ENCODE measurements around the gene CCDC187.
A peak's percentile ranks its signal among the peaks of the same experiment; 100 is the strongest.

The CCDC187 gene

DNA sequence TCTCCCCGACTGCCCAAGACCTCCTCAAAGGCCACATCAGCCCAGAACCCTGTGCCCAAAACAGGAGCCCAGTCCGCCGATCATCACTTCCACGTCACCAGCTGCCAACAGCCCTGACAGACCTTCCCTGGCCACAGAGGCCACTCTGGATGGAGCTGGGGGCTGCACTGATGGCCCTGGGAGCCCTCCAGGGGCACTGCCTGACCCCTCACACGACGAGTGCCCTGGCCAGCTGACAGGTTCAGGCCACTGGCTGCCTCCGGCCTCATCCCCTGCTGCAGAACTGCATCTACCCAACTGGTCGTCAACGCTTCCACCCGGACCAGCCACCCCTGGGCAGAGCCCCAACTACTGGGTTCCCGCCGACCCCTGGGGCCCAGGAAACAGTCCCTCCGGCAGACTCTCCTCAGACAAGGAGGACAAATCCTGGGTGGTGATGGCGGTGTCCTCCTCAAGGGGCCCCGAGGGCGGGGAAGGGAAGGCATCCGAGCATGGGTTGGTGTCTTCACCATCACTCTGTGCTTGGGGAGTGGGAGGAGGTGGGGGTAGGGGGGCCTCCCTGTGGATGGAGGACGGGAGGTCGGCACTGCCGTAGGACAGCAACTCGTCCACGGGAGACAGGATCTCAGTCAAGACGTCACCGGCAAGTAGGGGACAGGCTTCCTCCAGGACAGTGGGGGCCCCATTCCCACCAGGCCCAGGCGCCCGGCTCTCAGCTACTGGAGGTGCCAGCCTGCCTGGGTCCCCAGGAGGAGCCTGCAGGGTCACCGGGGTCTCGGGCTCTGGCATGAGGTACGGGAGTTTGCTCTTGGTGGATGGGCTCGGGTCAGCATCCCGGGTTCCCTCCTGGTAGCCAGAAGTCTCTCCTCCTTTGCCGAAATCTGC is 50.4 kb downstream of the CCDC187 start:
- in situ Hi-C loops (cut with HindIII; ENCODE audit: low pct_ligation_motif_present, low pct_unique_long_range_greater_than_20kb, low sequenced_read_pairs) = no loop called here
- no peak for DNase-seq

DNA sequence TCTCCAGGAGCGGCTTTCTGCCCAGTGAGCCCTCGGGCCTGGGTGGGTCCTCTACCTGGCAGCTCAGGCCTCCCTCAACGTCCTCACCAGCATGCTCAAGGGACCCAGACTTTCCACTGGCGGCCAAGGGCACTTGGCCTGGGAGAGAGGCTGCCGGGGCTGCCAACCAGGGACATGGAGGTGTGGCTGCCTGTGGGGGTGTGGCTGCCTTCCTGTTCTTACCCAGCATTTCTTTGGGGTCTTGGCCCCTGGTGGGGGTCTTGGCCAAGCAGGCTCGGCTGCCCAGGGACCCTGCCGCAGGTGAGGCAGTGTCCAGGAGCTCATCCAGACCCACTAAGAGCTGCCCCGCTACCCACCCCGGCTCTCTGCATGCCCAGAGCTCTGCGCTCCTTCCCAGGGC is 51.0 kb downstream of the CCDC187 start:
- no peak for DNase-seq
- in situ Hi-C loops (cut with HindIII; ENCODE audit: low pct_ligation_motif_present, low pct_unique_long_range_greater_than_20kb, low sequenced_read_pairs) = no loop called here

DNA sequence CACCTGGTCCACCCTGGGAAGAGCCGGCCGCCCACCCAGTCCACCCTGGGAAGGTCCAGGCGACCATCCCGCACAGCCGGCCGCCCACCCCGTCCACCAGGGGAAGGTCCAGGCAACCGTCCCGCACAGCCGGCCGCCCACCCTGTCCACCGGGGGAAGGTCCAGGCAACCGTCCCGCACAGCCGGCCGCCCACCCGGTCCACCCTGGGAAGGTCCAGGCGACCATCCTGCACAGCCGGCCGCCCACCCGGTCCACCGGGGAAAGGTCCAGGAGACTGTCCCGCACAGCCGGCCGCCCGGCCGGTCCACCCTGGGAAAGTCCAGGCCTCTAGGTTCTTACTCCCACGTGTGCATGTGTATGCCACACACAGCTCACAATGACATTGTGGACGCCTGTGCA is 51.6 kb downstream of the CCDC187 start:
- DNase-seq = no peak
- in situ Hi-C loops (cut with HindIII; ENCODE audit: low pct_ligation_motif_present, low pct_unique_long_range_greater_than_20kb, low sequenced_read_pairs) = no loop called here

DNA sequence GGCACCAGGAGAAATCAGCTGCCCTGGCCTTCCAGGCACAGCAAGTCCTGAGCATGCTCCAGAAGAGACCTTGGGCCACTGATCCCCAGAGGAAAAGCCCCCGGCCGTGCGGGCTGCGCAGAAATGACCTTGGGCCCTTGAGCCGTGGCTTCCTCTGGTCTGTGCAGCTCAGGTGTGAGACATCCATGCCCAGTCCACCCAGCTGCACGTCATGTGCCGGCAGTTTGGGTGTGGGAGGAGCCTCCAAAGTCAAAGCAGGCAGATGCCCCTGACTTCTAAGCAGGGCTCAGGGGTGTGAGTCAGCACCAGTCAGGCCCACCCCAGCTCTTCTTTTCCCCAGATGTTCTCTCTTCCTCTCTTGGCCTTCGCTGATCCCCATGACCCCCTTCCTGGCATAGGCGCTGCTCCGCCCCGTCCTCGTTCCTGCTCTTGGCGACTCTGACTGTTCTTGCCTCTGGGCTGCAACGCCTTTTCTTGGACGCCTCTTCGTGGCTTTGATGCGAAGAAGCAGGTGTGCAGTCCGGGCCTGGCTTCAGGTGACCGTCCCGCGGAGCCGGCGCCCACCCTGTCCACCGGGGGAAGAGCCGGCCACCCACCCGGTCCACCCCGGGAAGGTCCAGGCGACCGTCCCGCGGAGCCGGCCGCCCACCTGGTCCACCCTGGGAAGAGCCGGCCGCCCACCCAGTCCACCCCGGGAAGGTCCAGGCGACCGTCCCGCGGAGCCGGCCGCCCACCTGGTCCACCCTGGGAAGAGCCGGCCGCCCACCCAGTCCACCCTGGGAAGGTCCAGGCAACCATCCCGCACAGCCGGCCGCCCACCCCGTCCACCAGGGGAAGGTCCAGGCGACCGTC is 52.4 kb downstream of the CCDC187 start:
- in situ Hi-C loops (cut with HindIII; ENCODE audit: low pct_ligation_motif_present, low pct_unique_long_range_greater_than_20kb, low sequenced_read_pairs) = no loop called here

DNA sequence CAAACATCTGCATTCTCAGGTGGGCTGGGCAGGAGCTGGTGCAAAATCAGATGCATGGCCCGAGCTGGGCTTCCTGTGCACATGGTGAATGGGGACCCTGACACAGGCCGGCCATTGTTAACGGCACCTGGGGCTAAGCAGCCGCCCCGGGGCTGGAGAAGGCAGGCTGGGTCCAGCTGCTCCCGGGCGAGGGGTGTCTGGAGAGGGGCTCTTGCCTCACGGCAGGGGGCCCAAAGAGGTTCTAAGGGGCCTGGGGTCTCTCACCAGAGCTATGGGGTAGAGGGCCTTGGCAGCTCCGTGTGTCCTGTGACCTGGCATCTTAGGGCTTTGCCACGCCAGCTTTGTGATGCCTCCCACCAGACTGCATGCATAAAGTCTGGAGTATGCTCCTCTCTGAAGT is 53.2 kb downstream of the CCDC187 start:
- in situ Hi-C loops (cut with HindIII; ENCODE audit: low pct_ligation_motif_present, low pct_unique_long_range_greater_than_20kb, low sequenced_read_pairs) = no loop called here
- no peak for DNase-seq

More for the DNA sequence above, 52.4 kb downstream of the CCDC187 start:
- DNase-seq = no peak

DNA sequence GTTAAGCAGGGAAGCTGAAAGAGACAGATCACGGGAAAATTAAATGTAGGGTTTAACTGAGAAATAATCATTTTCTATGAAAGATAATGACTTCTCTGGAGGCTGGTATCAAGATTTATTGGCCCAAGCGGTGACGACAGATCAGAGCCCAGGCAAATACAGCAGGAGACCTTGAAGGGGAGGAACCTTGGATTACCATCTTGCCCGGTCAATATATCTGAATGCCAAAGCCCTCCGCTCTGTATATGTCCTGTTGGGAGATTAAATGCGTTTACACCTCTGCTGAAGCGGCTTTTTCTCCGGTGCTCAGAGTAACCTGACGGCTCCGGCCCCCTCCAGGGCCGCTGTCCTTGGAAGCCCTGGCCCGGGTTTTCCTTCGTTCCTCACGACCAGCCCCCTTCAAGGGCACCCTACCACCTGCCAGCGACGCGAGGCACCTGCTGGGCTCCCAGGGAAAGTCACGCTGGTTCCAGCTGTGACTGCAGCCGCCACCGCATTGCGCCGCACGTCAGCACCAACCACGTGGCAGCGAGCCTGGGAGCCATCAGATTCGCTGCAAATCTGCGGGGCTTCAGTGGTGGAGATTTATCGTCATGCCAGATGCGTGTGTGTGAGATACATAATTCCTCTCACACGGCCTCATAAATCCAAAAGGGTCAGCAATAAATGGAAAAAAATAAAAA is 53.9 kb downstream of the CCDC187 start:
- no peak for DNase-seq
- in situ Hi-C loops (cut with HindIII; ENCODE audit: low pct_ligation_motif_present, low pct_unique_long_range_greater_than_20kb, low sequenced_read_pairs) = no loop called here

DNA sequence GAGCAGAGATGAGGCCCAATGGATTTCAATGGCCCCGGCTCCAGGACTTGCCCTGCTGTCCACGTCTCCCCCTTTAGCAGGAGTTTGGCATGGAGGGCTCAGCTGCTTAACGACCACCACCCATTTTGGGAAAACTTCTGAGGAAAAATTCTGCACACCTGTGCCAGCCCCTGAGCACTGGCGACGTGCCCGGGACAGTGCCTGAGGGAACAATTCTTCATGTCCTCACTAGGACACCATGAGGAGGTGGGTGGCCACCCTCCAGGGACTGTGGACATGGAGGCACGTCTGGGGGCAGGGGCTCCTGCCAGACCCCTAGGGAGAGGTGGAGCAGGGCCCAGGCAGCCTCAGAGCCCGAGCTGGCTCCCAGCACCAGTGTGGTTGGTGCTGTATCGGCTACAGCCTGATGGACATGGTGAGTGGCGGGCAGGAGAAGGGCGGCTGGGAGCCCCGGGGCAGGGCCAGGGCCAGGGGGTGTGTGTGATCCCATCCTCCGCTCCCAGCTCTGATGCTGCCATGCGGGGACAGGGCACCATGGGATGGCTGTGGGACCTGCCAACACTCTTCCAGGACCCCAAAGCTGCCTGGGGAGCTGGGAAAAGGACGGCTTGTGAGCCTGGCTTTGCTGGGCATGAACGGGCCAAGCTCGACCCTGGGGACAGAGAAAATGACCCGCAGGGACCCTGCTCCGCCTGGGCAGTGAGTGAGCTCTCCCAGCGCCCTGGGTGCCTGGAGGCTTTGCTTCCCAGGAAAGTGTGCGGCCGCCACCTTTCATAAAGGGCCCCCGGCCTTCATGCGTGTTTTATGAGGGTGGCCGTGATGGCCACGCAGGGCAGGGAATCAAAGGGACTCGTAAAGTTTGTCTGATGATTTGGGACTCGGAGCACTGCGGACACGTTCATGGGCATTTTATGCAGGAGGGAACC is 54.7 kb downstream of the CCDC187 start:
- in situ Hi-C loops (cut with HindIII; ENCODE audit: low pct_ligation_motif_present, low pct_unique_long_range_greater_than_20kb, low sequenced_read_pairs) = no loop called here
- no peak for DNase-seq

DNA sequence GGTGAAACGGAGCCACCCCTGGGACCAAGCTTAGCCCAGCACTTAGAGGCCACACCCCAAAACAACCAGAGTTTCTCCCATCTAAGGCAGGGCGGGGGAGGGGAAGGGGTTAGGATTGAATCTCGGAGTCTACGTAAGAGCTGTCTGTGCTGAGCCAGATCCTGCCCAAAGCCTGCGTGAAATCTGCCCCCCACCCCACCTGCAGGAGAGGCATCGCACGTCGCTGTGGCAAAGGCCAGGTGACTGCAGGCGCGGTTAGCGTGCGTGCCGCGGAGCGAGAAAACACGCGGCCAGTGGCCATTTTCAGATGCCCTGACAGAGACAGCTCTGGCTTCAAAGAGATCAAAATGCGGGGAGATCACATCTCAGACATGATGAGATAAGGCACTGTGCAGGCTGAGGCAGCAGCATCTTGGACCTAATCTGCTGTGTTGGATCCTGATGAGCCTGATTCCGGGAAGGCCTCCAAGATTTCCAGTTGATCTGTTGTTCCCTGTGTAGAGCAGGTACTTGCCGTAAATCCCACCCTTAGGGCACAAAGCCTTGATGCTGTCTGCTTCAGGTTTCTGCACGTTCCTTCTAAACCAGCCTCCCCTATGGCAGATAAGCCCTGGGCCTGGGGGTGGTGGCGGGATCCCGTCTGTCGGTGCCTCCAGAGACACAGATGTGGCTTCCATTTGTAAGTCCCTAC is 55.8 kb downstream of the CCDC187 start:
- in situ Hi-C loops (cut with HindIII; ENCODE audit: low pct_ligation_motif_present, low pct_unique_long_range_greater_than_20kb, low sequenced_read_pairs) = no loop called here
- DNase-seq = no peak

DNA sequence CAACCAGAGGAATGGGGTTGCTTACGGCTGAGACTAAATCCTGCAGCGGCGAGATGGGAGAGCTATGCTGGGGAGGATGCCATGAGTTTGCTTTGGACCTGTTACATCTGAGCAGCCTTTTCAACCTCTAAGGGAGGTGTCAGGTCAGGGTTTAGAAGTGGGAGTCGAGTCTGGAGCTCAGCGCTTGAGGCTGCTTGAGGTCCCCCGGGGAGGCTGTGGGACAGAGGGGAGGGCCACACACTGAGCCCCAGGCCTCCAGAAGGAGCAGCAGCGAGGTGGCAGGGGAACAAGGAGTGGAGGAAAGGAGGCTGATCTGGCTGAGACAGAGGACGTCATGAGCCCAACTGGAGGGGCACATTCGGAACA is 56.4 kb downstream of the CCDC187 start:
- no peak for DNase-seq
- in situ Hi-C loops (cut with HindIII; ENCODE audit: low pct_ligation_motif_present, low pct_unique_long_range_greater_than_20kb, low sequenced_read_pairs) = no loop called here

DNA sequence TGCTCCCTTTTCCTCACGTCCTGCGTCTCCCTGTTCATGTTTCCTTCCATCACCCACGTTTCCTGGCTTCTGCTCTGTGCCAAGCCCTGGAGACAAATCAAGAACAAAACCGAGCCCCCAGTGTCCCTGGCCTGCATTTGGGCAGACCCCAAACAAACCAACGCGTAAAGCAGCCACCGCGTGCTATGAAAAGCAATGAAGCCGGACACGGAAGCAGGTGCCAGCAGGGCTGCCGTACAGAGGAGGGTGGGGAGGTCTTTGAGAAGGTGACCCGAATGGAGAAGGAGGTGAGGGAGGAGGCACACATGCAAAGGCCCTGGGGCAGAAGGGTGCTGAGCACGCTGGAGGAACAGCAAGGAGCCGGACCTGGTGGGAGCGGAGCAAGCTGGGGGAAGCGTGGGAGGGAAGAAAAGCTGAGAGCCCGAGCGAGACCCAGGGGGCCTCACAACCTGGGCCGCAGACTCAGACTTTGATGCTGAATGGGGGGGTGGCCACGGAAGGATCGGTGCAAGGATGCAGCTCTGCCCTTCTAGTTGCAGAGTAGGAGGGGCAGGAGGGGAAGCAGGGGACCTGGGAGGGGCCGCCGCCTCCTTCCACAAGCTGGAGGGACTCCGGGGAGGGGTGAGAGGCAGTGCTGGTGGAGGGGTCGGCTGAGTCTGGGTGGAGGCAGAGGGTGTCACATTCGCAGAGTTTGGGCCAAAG is 56.9 kb downstream of the CCDC187 start:
- in situ Hi-C loops (cut with HindIII; ENCODE audit: low pct_ligation_motif_present, low pct_unique_long_range_greater_than_20kb, low sequenced_read_pairs) = no loop called here
- no peak for DNase-seq

DNA sequence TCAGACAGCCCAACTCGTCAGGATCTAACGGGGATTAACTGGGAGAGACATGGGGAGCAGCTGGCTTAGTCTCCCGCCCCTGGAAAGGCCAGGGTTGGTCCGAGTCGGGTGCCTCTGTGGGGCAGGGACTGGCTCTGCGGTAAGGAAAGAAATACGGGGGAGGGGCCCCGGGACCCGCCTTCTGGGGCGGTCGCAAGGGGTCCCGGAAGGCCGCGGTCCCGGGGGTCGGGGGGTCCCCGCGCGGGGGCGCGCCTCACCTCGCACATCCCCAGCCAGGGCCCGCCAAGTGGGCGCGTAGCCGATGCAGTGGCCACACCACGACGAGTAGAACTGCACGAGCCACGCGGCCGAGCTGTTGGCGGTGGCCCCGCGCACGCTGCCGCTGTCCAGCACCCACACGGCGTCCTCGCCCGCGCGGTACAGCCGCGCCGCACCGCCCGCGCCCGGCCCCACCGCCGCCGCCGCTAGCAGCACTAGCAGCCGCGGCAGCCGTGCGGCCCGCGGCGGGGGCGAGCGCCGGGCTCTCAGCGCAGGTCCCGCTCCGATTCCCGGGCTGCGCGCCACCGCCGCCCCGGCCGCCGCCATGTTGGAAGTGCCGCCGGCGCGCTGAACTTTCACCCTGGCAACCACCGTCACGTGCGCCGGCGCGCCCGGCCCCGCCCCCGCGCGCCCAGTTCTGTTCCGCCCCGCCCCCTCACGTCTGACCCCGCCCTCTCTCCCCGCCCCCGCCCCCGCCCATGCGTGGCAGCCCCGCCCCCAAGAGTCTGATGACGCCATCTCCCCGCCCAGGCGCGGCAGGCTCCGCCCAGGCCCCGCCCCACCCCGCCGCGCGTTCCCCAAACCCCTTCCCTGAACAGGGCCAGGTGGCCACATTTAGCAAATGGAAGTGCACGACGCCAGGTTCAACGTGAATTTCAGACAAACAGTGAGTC is 58.4 kb downstream of the CCDC187 start, which contains the start of gene QSOX2:
Gene QSOX2 (minus strand): TSS at position 594 of the 932 bp plus-strand sequence. CDS start 9 bp downstream, at position 585.
- DNase-seq = peak; percentile 61
- in situ Hi-C loops (cut with HindIII; ENCODE audit: low pct_ligation_motif_present, low pct_unique_long_range_greater_than_20kb, low sequenced_read_pairs) = no loop called here

DNA sequence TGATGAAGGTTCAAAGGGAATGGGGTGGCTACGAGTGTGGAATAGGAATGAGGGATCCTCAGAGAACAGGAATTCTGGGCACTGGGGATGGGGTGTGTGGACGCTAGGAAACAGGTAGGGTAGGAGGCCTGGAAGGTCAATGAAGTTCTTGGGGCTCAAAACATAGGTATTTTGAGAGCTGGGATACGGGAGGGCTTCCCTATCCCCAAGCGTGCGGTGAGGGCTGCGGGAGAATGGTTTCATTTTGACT is 59.0 kb downstream of the CCDC187 start:
- DNase-seq = no peak
- in situ Hi-C loops (cut with HindIII; ENCODE audit: low pct_ligation_motif_present, low pct_unique_long_range_greater_than_20kb, low sequenced_read_pairs) = no loop called here

DNA sequence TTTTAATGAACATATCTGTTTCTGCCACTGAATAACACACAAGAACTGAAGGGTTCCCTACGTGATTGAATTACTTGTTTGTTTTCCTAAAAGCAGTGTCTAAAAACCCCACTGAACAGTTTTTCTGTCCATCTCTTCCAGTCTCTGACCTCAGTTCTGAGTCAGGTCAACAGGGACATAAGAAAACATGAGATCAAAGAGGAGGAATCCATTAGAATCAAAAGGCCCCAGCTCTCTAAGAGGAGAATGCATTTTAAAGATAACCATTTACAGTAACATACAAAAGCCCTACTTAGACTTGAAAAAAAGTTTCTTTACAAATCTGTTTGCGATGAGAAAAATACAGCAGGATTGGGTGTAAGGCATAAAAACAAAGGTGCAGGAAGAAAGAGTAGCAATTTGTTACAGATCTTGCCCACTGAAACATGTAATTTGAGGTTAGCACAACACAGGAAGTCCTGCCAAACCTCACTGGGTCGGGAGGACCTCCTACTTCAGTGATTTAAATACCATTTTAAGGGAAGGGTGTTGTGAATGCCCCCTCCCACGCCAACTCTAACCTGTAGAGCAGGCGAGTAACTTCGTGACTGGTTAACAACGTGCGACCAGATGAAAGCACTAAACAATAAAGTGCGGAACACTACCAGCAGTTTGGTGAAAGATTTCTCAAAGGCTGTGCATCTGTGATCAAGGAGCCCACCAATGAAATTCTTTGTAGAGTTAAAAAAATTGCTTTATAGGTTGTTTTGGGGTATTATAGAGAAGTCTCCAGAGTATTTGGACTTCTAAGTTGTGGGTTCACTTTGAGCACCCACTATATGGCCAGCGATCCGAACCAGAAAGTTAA is 59.5 kb downstream of the CCDC187 start:
- peak; percentile 15 for DNase-seq
- in situ Hi-C loops (cut with HindIII; ENCODE audit: low pct_ligation_motif_present, low pct_unique_long_range_greater_than_20kb, low sequenced_read_pairs) = no loop called here

DNA sequence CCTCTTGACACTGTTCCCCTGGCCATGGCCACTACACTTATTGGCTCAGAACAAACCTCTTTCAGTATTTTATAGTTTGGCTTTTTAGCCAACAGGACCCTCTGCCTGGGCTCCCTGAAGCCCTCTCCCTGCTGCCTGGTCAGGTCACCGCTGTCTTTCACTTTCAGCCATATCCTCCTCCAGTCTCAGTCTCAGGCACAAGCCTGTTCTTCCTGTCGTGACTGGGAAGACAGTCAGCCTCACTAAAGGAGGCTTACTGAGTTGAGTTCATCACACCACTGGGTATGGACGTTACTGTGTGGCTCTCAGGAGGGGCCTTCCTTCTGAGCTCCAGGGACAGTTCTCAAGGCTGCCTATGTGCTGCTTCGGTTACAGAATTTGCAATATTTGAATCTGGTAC is 60.3 kb downstream of the CCDC187 start:
- no peak for DNase-seq

DNA sequence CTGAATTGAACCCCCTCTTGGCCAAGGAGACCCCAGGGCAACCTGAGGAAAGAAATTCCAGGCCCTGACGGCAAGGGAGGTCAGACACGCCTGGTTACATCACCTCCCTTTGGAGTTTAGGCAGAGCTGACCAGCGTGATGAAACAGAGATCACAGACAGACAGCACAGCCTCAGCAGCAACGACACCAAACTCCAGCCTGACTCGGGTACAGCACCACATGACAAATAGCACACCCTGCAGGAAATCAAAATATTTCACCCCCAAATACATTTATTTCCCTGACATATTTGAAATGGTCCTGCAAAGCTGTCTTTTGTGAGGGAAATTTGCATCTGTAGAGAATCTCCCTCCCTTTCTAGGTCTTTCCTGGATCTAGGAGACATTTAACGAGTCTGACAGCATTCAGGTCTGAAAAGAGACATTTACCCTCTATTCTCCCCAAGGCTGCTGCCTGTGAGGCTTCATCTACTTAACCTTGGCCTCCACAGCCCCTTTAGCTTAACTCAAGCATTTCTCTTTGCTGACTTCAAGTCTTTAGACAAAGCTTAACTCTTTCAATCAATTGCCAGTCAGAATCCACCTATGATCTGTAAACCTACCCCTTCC is 60.9 kb downstream of the CCDC187 start:
- peak; percentile 13 for DNase-seq
- in situ Hi-C loops (cut with HindIII; ENCODE audit: low pct_ligation_motif_present, low pct_unique_long_range_greater_than_20kb, low sequenced_read_pairs) = no loop called here

More for the DNA sequence above, 60.3 kb downstream of the CCDC187 start:
- in situ Hi-C loops (cut with HindIII; ENCODE audit: low pct_ligation_motif_present, low pct_unique_long_range_greater_than_20kb, low sequenced_read_pairs) = no loop called here
